ENCODE data around the gene COL2A1.

Gene COL2A1

GRCh38 chr12:48004053-48004941 lies at the start of gene COL2A1:
COL2A1 (minus strand) TSS chr12:48004476; CDS start chr12:48004321, 155 bp downstream.
- no peak for TF ChIP-seq CTCF (conservative IDR thresholded peaks at IDR 0.05; ENCODE audit: low read depth, low read length)
- DNase-seq (ENCODE audit: low read depth), result no peak
- H3K4me3 ChIP-seq (ENCODE audit: low read depth, low read length), result no peak within 1 kb of the TSS

GRCh38 chr12:48053883-48054282 lies 49.6 kb upstream of the COL2A1 start:
- TF ChIP-seq CTCF (conservative IDR thresholded peaks at IDR 0.05; ENCODE audit: low read depth, low read length), result no peak
- H3K4me3 ChIP-seq (ENCODE audit: low read depth, low read length), result no peak overlapping the region
- DNase-seq (ENCODE audit: low read depth), result no peak

GRCh38 chr12:48053122-48053521 lies 48.8 kb upstream of the COL2A1 start:
- no peak overlapping the region for H3K4me3 ChIP-seq (ENCODE audit: low read depth, low read length)
- DNase-seq (ENCODE audit: low read depth), result no peak
- TF ChIP-seq CTCF (conservative IDR thresholded peaks at IDR 0.05; ENCODE audit: low read depth, low read length), result no peak

GRCh38 chr12:48051681-48052080 lies 47.4 kb upstream of the COL2A1 start:
- no peak for TF ChIP-seq CTCF (conservative IDR thresholded peaks at IDR 0.05; ENCODE audit: low read depth, low read length)
- no peak overlapping the region for H3K4me3 ChIP-seq (ENCODE audit: low read depth, low read length)
- DNase-seq (ENCODE audit: low read depth), result no peak

GRCh38 chr12:48050174-48050573 lies 45.9 kb upstream of the COL2A1 start:
- no peak overlapping the region for H3K4me3 ChIP-seq (ENCODE audit: low read depth, low read length)
- no peak for DNase-seq (ENCODE audit: low read depth)
- TF ChIP-seq CTCF (conservative IDR thresholded peaks at IDR 0.05; ENCODE audit: low read depth, low read length), result no peak

- no peak for DNase-seq (ENCODE audit: low read depth)
- H3K4me3 ChIP-seq (ENCODE audit: low read depth, low read length), result no peak overlapping the region
- no peak for TF ChIP-seq CTCF (conservative IDR thresholded peaks at IDR 0.05; ENCODE audit: low read depth, low read length)
Observed at GRCh38 chr12:48045965-48046518, 41.8 kb upstream of the COL2A1 start.
